Measurements from ENCODE around the gene SDC1. TPM values are rescaled to one million over a fixed set of nuclear protein-coding genes. Genes with fewer than 3 reads are reported as not detected.

SDC1 gene
- total RNA-seq, 2 experiments from 2014 or later = 0.10 TPM; not detected in 1

DNA sequence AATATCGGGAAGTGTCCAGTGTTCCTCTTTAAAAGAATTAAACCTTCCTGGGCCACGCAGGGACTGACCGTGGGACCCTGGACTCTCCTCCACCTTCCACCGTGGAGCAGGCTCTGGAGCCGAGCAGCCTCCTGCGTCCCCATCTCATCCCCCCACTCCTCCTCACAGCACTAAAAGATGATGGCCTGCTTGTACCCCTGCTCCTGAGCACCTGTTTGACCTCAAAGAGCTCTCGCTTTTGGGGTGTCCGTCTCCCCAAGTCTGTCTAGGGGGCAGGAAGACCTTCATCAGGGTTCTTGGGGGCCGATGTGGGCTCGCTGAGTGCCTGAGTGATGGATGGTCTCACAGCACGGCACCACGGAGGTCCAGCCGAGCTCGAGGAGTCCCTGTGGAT lies 1.2 kb upstream of the SDC1 start:
- no TSS peak for BruUV-seq (replicated peaks)
- Histone ChIP-seq H3K4me2 (ENCODE audit: low read length) (no peak overlapping the region), H4K20me1 (ENCODE audit: insufficient read depth, low read length) (no peaks in the 10 kb centered on the region), H3K27ac (ENCODE audit: low read depth, low read length, poor library complexity, severe bottlenecking) (no peak overlapping the region), H3K4me1 (ENCODE audit: insufficient read depth, low read length, poor library complexity, severe bottlenecking) (peaks cover 6% of the 10 kb centered on the region), H2AFZ (ENCODE audit: low read length) (no peak overlapping the region), H3K79me2 (ENCODE audit: insufficient read depth, low read depth, low read length) (no peaks in the 10 kb centered on the region), H3K9me2 (ENCODE audit: insufficient read depth, low read length) (no peaks in the 10 kb centered on the region), H3K36me3 (ENCODE audit: insufficient read depth, low read length) (no peaks in the 10 kb centered on the region), H3K9me3 (ENCODE audit: low read length) (no peaks in the 10 kb centered on the region), H3K4me3 (ENCODE audit: low read depth, low read length, poor library complexity, severe bottlenecking) (no peak overlapping the region)
- CTCF ChIA-PET (ENCODE audit: unreplicated experiment) = no interaction called here
- TF ChIP-seq, protein P1, sequence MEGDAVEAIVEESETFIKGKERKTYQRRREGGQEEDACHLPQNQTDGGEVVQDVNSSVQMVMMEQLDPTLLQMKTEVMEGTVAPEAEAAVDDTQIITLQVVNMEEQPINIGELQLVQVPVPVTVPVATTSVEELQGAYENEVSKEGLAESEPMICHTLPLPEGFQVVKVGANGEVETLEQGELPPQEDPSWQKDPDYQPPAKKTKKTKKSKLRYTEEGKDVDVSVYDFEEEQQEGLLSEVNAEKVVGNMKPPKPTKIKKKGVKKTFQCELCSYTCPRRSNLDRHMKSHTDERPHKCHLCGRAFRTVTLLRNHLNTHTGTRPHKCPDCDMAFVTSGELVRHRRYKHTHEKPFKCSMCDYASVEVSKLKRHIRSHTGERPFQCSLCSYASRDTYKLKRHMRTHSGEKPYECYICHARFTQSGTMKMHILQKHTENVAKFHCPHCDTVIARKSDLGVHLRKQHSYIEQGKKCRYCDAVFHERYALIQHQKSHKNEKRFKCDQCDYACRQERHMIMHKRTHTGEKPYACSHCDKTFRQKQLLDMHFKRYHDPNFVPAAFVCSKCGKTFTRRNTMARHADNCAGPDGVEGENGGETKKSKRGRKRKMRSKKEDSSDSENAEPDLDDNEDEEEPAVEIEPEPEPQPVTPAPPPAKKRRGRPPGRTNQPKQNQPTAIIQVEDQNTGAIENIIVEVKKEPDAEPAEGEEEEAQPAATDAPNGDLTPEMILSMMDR (conservative IDR thresholded peaks at IDR 0.05; ENCODE audit: low read length) = no peak
- TF ChIP-seq EZH2phosphoT487 (IDR thresholded peaks at IDR 0.05; ENCODE audit: borderline replicate concordance, low read depth, low read length) = no peak
- DNase-seq (ENCODE audit: low spot score) = no peak
- intact Hi-C loops (cut with micrococcal nuclease; ENCODE audit: unreplicated experiment) = loop anchor here (10.0 kb wide), 1 partner anchor 91 kb away; no protein-coding TSS in a partner anchor
- POLR2A ChIA-PET = no interaction called here

DNA sequence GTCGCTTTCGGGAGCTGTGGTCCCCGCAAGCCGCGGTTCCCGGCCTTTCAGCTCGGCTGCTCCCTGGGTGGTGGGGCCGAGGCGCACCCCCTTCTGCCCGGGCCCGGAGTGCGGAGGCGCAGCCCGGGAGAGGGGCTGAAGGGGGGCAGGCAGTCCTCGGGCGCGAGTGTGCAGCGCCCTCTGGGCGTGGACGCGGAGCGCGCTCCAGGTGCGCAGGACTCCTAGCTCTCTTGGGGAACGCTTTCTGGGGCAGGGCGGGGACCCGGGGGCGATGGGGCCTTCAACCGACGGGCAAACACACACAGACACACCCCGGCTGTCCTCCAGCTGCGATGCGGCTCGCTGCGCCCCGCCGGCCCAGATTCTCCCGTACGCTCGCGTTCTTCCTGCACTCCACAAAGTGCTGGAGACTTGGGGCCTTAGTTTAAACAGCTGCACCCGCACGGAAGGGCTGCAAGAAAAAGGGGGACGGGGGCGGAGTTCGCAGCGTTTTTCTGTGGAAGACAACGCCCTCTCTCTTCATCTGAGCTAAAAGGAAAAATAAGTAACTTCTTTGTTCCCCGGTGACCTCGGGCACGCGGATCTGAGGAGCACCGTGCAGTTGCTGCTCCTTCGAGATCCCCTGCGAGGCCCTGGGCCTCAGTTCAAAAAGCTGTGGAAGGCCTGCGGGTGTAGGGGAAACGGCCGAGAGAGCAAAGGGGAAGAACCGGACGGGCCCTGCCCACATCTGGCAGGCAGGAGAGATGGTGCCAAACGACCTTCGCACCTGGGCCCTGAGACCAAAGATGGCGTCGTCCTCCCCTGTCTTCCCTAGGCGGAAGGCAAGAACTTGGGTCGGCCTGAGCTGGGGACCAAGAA lies 593 bp upstream of the SDC1 start:
- BruUV-seq (replicated peaks) = no TSS peak

More for the DNA sequence above, 593 bp upstream of the SDC1 start:
- Histone ChIP-seq H3K36me3 (ENCODE audit: insufficient read depth, low read length) (no peaks in the 10 kb centered on the region), H2AFZ (ENCODE audit: low read length) (no peak overlapping the region), H3K9me2 (ENCODE audit: insufficient read depth, low read length) (no peaks in the 10 kb centered on the region), H3K4me1 (ENCODE audit: insufficient read depth, low read length, poor library complexity, severe bottlenecking) (peaks cover 6% of the 10 kb centered on the region), H3K27ac (ENCODE audit: low read depth, low read length, poor library complexity, severe bottlenecking) (no peak overlapping the region), H3K9me3 (ENCODE audit: low read length) (no peaks in the 10 kb centered on the region), H4K20me1 (ENCODE audit: insufficient read depth, low read length) (no peaks in the 10 kb centered on the region), H3K4me2 (ENCODE audit: low read length) (peak overlapping the region; percentile 52; the same call in 1 of the 2 replicates), H3K79me2 (ENCODE audit: insufficient read depth, low read depth, low read length) (no peaks in the 10 kb centered on the region), H3K4me3 (ENCODE audit: low read depth, low read length, poor library complexity, severe bottlenecking) (no peak overlapping the region)
- no peak for TF ChIP-seq EZH2phosphoT487 (IDR thresholded peaks at IDR 0.05; ENCODE audit: borderline replicate concordance, low read depth, low read length)
- TF ChIP-seq, protein P1 (conservative IDR thresholded peaks at IDR 0.05; ENCODE audit: low read length) = peak; percentile 65
- intact Hi-C loops (cut with micrococcal nuclease; ENCODE audit: unreplicated experiment) = loop anchor here (10.0 kb wide), 1 partner anchor 91 kb away; no protein-coding TSS in a partner anchor
- ChIA-PET CTCF (ENCODE audit: unreplicated experiment) (no interaction called here), POLR2A (no interaction called here)
- DNase-seq (ENCODE audit: low spot score) = peak; percentile 29
